Suprapubic skin (tissue), 4 donors: ENCODE measurements around the gene ANGPTL8.

Experiments used
- CTCF ChIP-seq, 2 donors: fragments of 200-600 bp in 1 of 2; fragments of 450-650 bp in 1 of 2; sonication (generic) in 1 of 2; IDR thresholded peaks; one replicate each; pipeline ENCODE4 v1.5.1; 2016 to 2019; ENCODE audit warnings: antibody characterized with exemption in 2 of 2, mild to moderate bottlenecking in 1 of 2, moderate library complexity in 1 of 2
- POLR2A ChIP-seq, 2 donors: fragments of 450-650 bp; IDR thresholded peaks; one replicate each; pipeline ENCODE4 v1.6.1; 2017; ENCODE audit warnings: antibody characterized with exemption in 2 of 2, mild to moderate bottlenecking in 2 of 2, moderate library complexity in 2 of 2
- POLR2AphosphoS5 ChIP-seq, 3 donors: sonication (generic); formaldehyde crosslinking; IDR thresholded peaks; one replicate each; pipeline ENCODE4 v1.6.1; 2017; ENCODE audit warnings: antibody characterized with exemption in 3 of 3

- TF ChIP-seq CTCF (IDR thresholded peaks at IDR 0.05), result no peak
- TF ChIP-seq POLR2A (IDR thresholded peaks at IDR 0.05), result no peak
- no peak for TF ChIP-seq POLR2AphosphoS5 (IDR thresholded peaks at IDR 0.05)
These were observed 25.9 kb downstream of the ANGPTL8 start for GRCh38 chr19:11265177-11265784.
